Fibroblast of mammary gland (primary cell): ENCODE measurements around the gene SYNPR.

Experiments used
- DNase-seq: peaks from one replicate; pipeline ENCODE4 v3.0.0-alpha.2; 2010; ENCODE audit warnings: low read depth
- H3K4me3 ChIP-seq: 2 replicates; pipeline ENCODE4 v1.5.1; 2011; ENCODE audit warnings: low read depth, mild to moderate bottlenecking, low read length, moderate library complexity; ENCODE audit not compliant: control insufficient read depth
- TF ChIP-seq, protein P1 (sequence below): conservative IDR thresholded peaks from 2 replicates; pipeline ENCODE4 v1.5.1; 2011; ENCODE audit warnings: low read depth, low read length, inconsistent platforms; ENCODE audit not compliant: control insufficient read depth, insufficient read depth

The SYNPR gene

DNA sequence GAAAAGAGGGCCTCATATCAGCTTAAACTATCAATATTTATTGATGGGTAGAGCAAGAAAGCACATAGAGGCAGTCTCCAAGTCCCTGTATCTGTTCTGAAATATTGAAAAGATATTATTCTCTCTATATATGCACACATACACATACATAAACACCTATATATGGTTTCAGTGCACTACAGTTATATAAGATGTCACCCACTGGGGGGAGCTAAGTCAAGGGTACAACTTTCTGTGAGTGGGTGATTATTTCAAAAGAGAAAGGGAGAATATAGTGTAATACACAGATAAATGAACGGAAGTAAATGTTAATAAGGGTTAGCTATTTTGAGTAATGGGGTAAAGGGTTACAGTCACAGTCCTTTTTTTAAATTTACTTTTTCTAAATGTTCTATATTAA, 383.1 kb downstream of the SYNPR start:
- H3K4me3 ChIP-seq, result no peak overlapping the region
- TF ChIP-seq, protein P1, sequence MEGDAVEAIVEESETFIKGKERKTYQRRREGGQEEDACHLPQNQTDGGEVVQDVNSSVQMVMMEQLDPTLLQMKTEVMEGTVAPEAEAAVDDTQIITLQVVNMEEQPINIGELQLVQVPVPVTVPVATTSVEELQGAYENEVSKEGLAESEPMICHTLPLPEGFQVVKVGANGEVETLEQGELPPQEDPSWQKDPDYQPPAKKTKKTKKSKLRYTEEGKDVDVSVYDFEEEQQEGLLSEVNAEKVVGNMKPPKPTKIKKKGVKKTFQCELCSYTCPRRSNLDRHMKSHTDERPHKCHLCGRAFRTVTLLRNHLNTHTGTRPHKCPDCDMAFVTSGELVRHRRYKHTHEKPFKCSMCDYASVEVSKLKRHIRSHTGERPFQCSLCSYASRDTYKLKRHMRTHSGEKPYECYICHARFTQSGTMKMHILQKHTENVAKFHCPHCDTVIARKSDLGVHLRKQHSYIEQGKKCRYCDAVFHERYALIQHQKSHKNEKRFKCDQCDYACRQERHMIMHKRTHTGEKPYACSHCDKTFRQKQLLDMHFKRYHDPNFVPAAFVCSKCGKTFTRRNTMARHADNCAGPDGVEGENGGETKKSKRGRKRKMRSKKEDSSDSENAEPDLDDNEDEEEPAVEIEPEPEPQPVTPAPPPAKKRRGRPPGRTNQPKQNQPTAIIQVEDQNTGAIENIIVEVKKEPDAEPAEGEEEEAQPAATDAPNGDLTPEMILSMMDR, result peak; percentile 34
- DNase-seq, result peak; percentile 26

DNA sequence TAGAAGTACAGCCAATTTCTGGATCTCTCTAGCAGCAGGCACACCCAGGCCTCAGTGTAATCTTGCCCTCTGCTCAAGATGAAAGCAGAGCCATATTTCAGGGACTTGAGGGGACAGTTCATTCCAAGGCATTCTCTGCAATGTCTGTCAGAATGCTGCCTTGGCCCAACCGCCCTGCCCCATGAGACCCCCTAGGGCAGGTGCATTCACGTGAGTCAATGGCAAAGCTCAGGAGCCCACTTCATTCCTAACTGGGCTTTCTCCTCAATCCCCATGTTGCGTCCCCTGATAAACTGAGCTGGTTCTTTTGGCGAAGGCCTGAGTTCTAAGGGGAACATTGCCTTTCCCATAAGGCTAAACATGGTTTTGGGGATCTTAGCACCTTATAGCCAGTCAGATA, 383.9 kb downstream of the SYNPR start:
- no peak for DNase-seq
- H3K4me3 ChIP-seq, result no peak overlapping the region
- TF ChIP-seq, protein P1, result no peak

DNA sequence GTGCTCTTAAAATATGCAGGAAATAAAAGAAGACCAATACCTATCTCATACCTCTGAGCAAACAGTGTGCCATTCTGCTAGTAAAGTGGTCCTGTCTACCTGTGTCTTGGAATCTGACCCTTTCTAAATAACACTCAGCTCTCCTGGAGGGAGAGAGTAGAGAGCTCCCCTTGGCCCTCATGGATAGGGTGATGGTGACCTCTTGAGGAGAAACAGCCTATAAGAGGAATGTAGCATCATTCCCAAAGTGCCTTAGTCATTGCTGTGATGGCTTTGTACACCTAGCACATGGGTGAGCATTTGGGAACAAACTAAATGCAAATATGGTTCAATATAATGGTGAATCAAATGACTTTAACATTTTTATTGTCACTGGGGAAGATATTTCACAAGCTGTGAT, 384.4 kb downstream of the SYNPR start:
- peak; percentile 34 for DNase-seq
- no peak overlapping the region for H3K4me3 ChIP-seq
- TF ChIP-seq, protein P1, result peak; percentile 10
